Measurements from ENCODE around the gene GNA12. TPM values are rescaled to one million over a fixed set of nuclear protein-coding genes. Genes with fewer than 3 reads are reported as not detected.
"Not testable (repeated sequence)": the region's sequence is repeated elsewhere in the genome, so short reads cannot be mapped to it uniquely, and the experiment has no call there.

GNA12 gene
- total RNA-seq, 2 experiments from 2014 or later, result 19.5 to 22.6 TPM

DNA sequence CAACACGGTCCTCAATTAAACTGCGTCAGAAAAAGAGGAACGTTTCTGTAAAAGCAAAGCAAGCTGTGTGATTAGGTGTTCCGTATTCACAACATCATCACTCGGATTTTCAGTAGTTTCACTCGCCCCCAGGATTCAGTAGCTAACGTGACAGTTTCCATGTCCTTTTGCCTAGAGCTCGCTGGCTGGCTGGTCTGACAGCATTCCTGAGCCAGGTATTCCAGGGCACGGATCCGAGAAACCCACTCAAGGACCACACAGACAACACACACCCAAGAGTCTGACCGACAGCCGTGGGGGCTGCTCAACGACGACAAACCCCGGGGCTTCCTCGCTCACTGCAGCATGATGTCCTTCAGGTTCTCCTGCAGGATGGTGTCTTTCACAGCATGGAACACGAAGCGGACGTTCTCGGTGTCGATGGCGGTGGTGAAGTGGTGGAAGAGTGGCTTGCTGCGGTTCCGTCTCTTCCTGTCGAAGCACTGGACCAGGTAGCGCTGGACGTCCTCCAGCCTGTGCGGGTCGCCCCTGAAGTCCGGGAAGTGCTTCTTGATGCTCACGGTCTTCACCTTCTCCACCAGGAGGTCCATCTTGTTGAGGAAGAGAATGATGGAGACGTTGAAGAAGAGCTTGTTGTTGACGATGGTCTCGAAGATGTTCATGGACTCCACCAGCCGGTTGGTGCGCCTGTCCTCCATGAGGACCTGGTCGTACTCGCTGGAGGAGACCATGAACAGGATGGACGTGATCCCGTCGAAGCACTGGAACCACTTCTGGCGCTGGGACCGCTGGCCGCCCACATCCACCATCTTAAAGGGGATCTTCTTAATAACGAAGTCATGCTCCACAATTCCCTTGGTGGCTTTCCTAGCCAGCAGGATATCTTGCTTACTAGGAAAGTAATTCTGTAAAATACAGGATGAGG lies 113.0 kb downstream of the GNA12 start:
- DNase-seq (no peak), ATAC-seq (no peak)
- intact Hi-C loops (cut with DNase I, micrococcal nuclease), result no loop called here
- ChIA-PET CTCF (interaction anchor here (1.1 kb wide), 1 partner anchor 21 kb away, joined by 4 read pairs; no protein-coding TSS in a partner anchor), POLR2A (no interaction called here)
- H3K27me3 Mint-ChIP-seq, result no peaks in the 10 kb centered on the region
- H3K9me3 Mint-ChIP-seq (ENCODE audit: low read depth), result no peaks in the 10 kb centered on the region
- peaks cover 12% of the 10 kb centered on the region for H3K36me3 Mint-ChIP-seq (ENCODE audit: low read depth)
- H3K27ac Mint-ChIP-seq, result peak overlapping the region; percentile 29
- H3K4me1 Mint-ChIP-seq, result peaks cover 38% of the 10 kb centered on the region
- no peak overlapping the region for H3K4me3 Mint-ChIP-seq

DNA sequence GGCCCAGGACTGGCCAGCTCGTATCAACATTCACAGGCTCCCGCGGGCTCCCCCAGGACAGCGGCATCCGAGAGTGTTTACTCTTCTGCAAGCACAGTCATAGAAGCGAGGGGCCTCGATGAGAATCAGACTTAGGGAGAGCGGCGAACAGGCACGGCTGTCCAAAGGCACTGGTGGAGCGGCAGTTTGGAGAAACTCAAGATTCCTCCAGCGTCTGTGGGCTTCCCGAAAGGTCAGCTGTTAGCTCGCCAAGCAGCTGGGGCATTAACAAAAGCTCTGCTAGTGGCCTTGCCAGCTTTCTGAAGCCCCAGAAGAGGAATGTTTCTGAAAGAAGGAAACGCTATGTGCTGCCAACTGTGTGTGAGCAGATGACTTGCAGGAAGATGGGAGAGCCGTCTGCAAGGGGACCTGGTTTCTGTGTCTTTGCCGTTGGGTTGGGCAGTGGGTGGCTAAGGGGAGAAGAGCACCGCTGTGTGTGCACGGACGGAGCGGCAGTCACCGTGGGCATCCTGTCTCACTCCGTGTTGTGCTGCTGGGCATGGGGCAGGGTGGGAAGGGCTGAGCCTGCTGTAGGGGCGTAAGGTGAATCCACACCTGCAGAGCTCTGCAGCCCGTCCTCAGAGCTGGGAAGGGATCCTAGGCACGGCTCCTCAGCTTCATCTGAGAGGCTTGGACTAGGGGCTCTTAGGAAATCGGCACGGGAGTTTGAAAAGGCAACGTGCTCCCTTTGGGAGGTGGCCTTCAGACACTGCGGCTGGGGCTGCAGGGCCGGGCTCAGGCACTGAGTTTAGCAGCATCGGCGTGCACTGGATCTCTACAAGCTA lies 114.0 kb downstream of the GNA12 start:
- H3K27ac Mint-ChIP-seq, result no peak overlapping the region
- no peak for ATAC-seq
- no peak overlapping the region for H3K4me3 Mint-ChIP-seq
- no peaks in the 10 kb centered on the region for H3K9me3 Mint-ChIP-seq (ENCODE audit: low read depth)
- CTCF ChIA-PET, result interaction anchor here (0.7 to 1.1 kb wide), 2 partner anchors 20 to 70 kb away, joined by 4 read pairs; no protein-coding TSS in a partner anchor
- H3K36me3 Mint-ChIP-seq (ENCODE audit: low read depth), result peaks cover 12% of the 10 kb centered on the region
- POLR2A ChIA-PET, result no interaction called here
- intact Hi-C loops (cut with DNase I, micrococcal nuclease), result no loop called here
- DNase-seq, result no peak
- H3K4me1 Mint-ChIP-seq, result peaks cover 32% of the 10 kb centered on the region
- no peaks in the 10 kb centered on the region for H3K27me3 Mint-ChIP-seq

DNA sequence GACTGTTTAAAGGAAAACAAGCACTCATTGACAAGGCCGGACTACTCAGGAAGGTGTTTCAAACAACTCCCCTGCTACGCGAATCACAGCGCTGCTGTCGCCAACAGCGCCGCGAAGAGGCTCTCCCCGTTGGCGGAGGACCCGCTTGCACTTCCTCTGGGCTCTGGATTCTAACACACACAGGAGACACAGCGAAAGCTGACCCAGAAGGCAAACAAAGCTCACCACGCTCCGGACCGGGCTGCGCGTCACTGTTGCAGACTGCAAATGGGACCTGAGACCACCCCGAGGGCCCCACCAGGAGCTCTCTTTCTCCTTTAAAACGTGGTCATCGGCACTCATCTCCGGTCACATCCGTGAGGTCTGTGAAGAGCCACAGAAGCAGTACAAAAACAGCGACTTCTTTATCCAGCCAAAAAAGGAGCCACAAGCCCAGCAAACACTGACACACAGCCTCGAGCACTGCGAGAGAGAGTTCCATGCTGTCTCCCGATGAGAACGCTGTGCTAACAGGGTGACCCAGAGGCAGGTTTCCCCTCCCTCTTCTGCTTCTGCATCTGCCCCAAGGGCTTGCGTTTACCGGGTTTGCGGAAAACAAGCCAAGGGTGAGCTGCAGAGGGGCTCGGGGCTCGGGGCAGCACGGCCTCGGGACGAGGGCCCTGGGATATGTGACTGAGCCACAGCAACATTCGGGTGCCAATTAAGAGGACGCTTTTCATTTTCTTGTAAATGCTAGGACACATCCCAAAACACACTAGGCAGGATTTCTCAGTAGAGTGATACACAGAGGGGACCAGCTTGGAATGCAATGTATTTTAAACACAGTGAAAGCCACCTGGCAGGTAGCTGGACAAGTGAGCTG lies 114.8 kb downstream of the GNA12 start:
- POLR2A ChIA-PET, result no interaction called here
- Mint-ChIP-seq H3K27ac (no peak overlapping the region), H3K4me1 (peaks cover 25% of the 10 kb centered on the region), H3K36me3 (ENCODE audit: low read depth) (peaks cover 12% of the 10 kb centered on the region), H3K27me3 (no peaks in the 10 kb centered on the region), H3K9me3 (ENCODE audit: low read depth) (no peaks in the 10 kb centered on the region), H3K4me3 (no peak overlapping the region)
- ATAC-seq, result no peak
- DNase-seq, result no peak
- intact Hi-C loops (cut with DNase I, micrococcal nuclease), result no loop called here
- CTCF ChIA-PET, result interaction anchor here (0.7 kb wide), 1 partner anchor 69 kb away, joined by 4 read pairs; no protein-coding TSS in a partner anchor

DNA sequence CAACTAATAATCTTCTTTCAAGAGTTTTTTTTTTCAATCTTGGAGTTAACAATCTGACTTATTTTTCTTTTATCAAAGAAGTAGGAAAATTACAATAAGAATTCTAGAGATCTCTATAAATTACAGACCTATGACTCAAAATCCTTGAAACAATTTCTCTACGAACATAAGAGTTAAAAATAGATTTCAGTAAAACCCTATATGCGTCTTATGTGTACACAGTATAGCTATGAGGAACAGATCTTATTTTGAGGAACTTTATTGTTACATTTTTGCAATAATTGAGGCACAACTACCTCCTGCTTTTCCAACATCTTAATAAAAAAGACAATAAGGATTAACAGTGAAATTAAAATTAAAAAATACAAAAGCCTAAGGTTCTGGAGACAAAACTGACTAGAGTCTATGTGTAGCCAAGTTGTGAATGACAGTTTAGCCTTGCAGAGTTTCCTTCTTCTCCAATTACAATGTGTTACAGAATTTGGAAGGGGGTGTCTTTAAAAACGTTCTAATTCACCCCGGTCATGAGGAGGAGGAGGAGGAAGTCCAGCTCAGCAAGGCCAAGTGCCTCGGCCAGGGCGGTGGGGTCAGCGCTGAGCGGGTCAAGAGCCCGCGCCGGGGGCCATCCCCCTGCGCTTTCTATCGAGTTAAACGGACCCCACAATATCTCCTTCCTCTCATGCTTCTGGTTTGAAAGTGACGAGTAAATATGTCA lies 115.6 kb downstream of the GNA12 start:
- ATAC-seq (no peak), DNase-seq (no peak)
- ChIA-PET CTCF (interaction anchor here (1.3 kb wide), 1 partner anchor 18 kb away, joined by 3 read pairs; no protein-coding TSS in a partner anchor), POLR2A (no interaction called here)
- intact Hi-C loops (cut with DNase I, micrococcal nuclease), result no loop called here
- peaks cover 12% of the 10 kb centered on the region for H3K36me3 Mint-ChIP-seq (ENCODE audit: low read depth)
- H3K27me3 Mint-ChIP-seq, result no peaks in the 10 kb centered on the region
- H3K27ac Mint-ChIP-seq, result no peak overlapping the region
- no peaks in the 10 kb centered on the region for H3K9me3 Mint-ChIP-seq (ENCODE audit: low read depth)
- peaks cover 20% of the 10 kb centered on the region for H3K4me1 Mint-ChIP-seq
- H3K4me3 Mint-ChIP-seq, result no peak overlapping the region

DNA sequence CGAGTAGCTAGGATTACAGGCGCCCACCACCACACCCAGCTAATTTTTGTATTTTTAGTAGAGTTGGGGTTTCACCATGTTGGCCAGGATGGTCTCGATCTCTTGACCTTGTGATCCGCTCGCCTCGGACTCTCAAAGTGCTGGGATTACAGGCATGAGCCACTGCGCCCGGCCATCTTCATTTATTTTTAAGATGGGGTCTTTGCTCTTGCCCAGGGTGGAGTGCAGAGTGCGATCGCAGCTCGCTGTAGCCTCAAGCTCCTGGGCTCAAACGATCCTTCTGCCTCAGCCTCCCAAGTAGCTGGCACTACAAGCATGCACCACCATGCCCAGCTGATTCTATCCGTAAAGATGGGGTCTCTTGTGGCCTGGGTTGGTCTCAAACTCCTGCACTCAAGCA lies 116.9 kb downstream of the GNA12 start:
- POLR2A ChIA-PET; H3K36me3 Mint-ChIP-seq (ENCODE audit: low read depth); H3K4me3 Mint-ChIP-seq; H3K27me3 Mint-ChIP-seq; DNase-seq; H3K4me1 Mint-ChIP-seq; H3K9me3 Mint-ChIP-seq (ENCODE audit: low read depth); intact Hi-C loops (cut with DNase I, micrococcal nuclease); ATAC-seq; CTCF ChIA-PET; H3K27ac Mint-ChIP-seq: not testable (repeated sequence)

DNA sequence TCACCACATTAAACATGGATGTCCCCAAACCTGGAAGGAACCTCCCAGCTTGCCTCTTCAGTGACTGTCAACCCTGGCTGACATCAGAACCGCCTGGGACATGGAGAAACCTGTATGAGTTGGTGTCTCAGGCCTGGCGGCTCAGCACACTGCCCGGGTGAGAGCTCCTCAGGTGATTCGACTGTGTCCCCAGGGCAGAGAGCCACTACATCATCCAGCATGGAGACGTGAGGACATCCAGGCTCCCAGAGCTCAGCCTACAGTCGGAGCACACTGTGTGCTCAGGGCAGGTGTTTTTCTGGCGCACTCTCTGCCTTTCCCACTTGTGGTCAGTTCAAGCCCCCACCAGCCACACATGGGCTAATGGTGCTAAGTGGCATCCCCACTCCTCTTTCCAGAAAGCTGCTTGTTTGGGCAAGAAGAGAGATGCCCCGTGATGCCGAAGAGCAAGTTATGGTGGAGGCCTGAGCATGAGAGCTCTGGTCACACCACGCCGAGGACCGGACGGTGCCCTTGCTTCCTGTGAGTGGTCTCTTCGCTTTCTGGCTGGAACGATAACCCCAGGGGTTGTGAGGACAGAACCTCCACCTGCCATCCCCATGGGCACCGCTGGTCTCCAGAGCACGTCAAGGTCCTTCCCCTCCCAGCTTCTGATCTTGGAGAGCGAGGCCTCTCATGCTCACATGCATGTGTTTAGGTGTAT lies 117.6 kb downstream of the GNA12 start:
- CTCF ChIA-PET, result no interaction called here
- no peak for DNase-seq

DNA sequence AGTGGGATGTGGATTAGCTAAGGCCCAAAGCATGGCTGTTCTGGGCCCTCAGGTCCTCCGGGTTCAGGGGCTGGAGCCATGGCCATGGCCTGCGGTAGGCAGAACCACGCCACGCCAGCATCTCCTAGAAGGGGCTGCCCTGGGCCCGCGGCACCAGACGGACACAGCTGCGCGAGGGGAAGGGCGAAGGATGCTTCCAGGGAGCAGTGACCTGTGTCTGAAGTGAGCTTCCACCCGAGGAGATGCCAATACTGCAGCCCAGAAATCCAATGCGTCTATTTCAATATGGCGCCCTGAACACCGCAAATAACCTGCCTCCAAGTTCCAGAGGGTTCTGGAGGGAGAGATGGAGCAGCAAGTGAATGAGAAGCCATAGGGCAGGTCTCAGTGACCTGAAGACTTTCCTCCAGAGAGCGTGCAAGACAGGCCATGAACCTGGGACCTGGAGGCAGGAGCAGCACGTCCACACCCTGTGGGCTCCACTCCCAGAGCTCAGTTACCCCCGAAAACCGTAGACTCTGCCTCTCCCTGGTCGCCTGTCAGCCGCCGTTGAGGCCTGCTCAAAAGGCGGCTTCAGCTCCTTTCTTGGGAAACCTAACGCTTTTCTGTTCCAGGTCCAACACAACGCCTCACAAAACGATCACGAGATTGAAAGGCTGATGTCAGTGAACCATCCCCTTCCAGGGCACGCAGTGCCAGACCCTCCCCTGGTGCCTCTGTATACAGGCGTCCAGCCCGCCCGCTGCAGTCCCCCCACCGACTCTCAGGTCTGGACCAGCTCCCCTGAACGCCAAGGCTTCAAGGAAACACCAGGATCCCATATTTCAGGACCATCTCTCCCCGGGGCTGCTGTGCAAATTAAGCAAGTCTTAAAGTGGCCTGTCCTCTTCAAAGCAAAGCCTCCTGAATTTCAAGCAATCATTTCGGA lies 118.7 kb downstream of the GNA12 start:
- ATAC-seq (no peak), DNase-seq (no peak)
- H3K4me3 Mint-ChIP-seq, result no peak overlapping the region
- H3K4me1 Mint-ChIP-seq, result peaks cover 9% of the 10 kb centered on the region
- H3K27me3 Mint-ChIP-seq, result no peaks in the 10 kb centered on the region
- intact Hi-C loops (cut with DNase I, micrococcal nuclease), result no loop called here
- H3K9me3 Mint-ChIP-seq (ENCODE audit: low read depth), result no peaks in the 10 kb centered on the region
- POLR2A ChIA-PET, result no interaction called here
- CTCF ChIA-PET, result interaction anchor here (0.7 kb wide), 1 partner anchor 16 kb away, joined by 4 read pairs; no protein-coding TSS in a partner anchor
- H3K36me3 Mint-ChIP-seq (ENCODE audit: low read depth), result peaks cover 4% of the 10 kb centered on the region
- H3K27ac Mint-ChIP-seq, result no peak overlapping the region

More for the DNA sequence above, 117.6 kb downstream of the GNA12 start:
- Mint-ChIP-seq H3K36me3 (ENCODE audit: low read depth) (peaks cover 6% of the 10 kb centered on the region), H3K27me3 (no peaks in the 10 kb centered on the region), H3K27ac (no peak overlapping the region), H3K4me1 (peaks cover under 1% of the 10 kb centered on the region), H3K4me3 (no peak overlapping the region), H3K9me3 (ENCODE audit: low read depth) (no peaks in the 10 kb centered on the region)
- intact Hi-C loops (cut with DNase I, micrococcal nuclease), result no loop called here
- POLR2A ChIA-PET, result no interaction called here
- no peak for ATAC-seq

DNA sequence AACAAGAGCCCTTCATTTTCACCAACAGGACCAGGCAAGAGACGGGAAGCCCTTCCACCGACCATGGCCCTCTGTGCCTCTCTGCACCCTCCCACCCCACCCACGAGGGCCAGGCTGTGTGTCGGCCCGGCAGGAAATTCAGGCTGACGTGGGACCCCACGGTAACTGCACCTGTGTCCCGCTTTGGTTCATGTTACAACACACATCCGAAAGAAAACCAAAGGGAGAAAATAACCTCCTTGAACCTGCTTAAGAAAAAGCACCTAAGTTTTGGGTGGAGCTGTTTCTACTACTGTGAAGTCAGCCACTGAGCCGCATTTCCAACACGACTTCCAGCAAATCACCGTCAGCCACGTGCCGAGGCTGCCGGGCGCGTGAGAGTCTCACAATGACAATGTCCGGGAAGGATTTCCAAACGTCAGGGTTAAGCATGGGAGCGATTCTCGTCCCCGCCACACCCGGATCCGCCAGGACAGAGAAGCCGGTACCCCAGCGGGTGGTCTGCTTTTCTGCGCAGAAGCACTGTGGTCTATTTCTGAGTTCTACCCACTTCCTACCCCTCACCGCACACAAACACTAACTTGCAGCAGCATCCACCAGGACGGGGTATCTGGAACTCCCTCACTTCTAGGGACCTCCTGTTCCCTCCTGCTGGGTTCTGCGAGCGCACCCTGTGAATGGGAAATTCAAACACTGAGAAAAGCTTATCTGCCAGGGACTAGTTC lies 119.5 kb downstream of the GNA12 start:
- CTCF ChIA-PET, result interaction anchor here (0.6 to 2.1 kb wide), 3 partner anchors 11 to 25 kb away, joined by 3 to 7 read pairs (median 3); no protein-coding TSS in a partner anchor
- ATAC-seq (no peak), DNase-seq (no peak)
- Mint-ChIP-seq H3K27me3 (no peaks in the 10 kb centered on the region), H3K36me3 (ENCODE audit: low read depth) (peaks cover 4% of the 10 kb centered on the region), H3K27ac (no peak overlapping the region), H3K9me3 (ENCODE audit: low read depth) (no peaks in the 10 kb centered on the region), H3K4me3 (no peak overlapping the region), H3K4me1 (peaks cover 16% of the 10 kb centered on the region)
- POLR2A ChIA-PET, result no interaction called here
- intact Hi-C loops (cut with DNase I, micrococcal nuclease), result no loop called here

DNA sequence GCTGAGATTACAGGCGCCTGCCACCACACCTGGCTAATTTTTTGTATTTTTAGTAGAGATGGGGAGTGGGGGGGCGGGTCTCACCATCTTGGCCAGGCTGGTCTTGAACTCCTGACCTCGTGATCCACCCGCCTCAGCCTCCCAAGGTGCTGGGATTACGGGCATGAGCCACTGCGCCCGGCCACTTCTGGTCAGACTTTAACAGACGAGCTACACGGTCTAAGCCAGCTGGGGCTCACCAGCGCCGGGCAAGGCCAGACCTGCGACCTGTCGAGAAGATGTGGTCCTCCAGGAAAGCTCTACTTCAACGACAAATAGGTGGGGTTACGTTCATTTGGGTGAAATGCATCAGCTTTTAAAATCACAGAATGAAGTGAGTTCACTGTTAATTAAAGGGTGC lies 120.1 kb downstream of the GNA12 start:
- peaks cover 19% of the 10 kb centered on the region for H3K4me1 Mint-ChIP-seq
- H3K27me3 Mint-ChIP-seq; H3K4me3 Mint-ChIP-seq; DNase-seq; ATAC-seq; intact Hi-C loops (cut with DNase I, micrococcal nuclease); H3K27ac Mint-ChIP-seq; H3K9me3 Mint-ChIP-seq (ENCODE audit: low read depth); POLR2A ChIA-PET; H3K36me3 Mint-ChIP-seq (ENCODE audit: low read depth): not testable (repeated sequence)
- CTCF ChIA-PET, result interaction anchor here (0.6 to 2.1 kb wide), 3 partner anchors 11 to 25 kb away, joined by 3 to 7 read pairs (median 3); no protein-coding TSS in a partner anchor

Data from activated CD4-positive, alpha-beta T cell treated with anti-CD3 and anti-CD28 coated beads for 36 hours (primary cell).